AG10803 (cell line): ENCODE measurements around the gene SDCCAG8.

Experiments
- DNase-seq: peaks from one replicate; pipeline ENCODE4 v3.0.0; 2010; ENCODE audit warnings: low read depth
- H3K4me3 ChIP-seq: 2 replicates; pipeline ENCODE4 v1.5.1; 2011; ENCODE audit warnings: mild to moderate bottlenecking, low read length, control low read depth
- CTCF ChIP-seq: conservative IDR thresholded peaks from 2 replicates; pipeline ENCODE4 v1.5.1; 2011; ENCODE audit warnings: mild to moderate bottlenecking, low read length, control low read depth, inconsistent platforms

The SDCCAG8 gene

GRCh38 chr1:243449373-243449772 lies 193.5 kb downstream of the SDCCAG8 start:
- TF ChIP-seq CTCF, result no peak
- DNase-seq, result no peak
- H3K4me3 ChIP-seq, result no peak overlapping the region

DNA sequence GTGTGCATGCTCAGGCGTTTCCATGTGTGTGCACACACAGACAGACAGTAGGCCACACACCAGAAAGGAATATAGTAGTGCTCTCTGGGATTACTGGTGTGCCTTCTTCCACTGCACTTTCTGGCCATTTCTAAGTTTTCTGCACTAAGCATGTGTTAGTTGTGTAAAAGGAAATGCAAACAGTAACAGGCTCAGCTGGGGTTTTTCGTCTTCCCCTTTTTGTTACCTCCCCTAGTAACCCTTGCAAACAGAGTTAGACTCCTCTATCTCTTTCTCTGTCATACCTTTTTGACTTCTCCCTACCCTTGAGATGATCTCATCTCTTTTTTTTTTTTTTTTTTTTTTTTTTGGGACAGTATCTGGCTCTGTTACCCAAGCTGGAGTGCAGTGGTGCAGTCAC lies 196.3 kb downstream of the SDCCAG8 start:
- no peak overlapping the region for H3K4me3 ChIP-seq
- no peak for DNase-seq
- no peak for TF ChIP-seq CTCF

DNA sequence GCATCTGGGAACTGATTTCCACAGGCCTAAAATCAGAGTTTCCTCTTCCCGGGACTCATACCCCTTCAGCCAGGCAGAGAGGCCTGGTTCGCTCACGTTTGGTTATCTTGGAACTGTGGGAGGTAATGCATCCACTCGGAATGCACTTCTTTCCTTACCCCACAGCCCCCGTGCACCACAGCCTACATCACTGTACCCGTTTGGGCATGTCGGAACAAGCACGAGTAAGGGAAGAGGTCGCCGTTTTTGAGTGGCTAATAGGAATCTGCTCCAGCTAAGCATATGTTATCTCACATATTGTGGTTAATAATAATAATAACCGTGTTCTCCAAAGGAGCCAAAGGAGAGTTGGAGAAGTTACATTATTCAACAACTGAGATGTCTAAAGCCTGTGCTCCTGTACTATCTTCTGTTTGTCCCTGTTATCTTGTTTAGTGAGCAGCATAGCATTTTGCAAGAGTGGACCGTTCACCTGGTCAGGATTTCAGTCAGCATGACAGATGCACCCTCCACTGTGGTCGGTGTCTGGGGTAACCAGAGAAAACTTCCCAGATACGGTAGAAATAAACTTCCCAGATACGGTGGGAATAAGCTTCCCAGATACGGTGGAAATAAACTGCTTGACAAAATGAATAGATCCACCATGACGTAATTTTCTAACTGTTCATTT lies 198.6 kb downstream of the SDCCAG8 start:
- H3K4me3 ChIP-seq, result no peak overlapping the region
- no peak for DNase-seq
- TF ChIP-seq CTCF, result no peak

GRCh38 chr1:243455760-243456651 lies 200.2 kb downstream of the SDCCAG8 start:
- no peak for TF ChIP-seq CTCF
- DNase-seq, result no peak
- no peak overlapping the region for H3K4me3 ChIP-seq

- no peak for TF ChIP-seq CTCF
- no peak for DNase-seq
- no peak overlapping the region for H3K4me3 ChIP-seq
Measured at GRCh38 chr1:243457363-243457982, 201.6 kb downstream of the SDCCAG8 start.

DNA sequence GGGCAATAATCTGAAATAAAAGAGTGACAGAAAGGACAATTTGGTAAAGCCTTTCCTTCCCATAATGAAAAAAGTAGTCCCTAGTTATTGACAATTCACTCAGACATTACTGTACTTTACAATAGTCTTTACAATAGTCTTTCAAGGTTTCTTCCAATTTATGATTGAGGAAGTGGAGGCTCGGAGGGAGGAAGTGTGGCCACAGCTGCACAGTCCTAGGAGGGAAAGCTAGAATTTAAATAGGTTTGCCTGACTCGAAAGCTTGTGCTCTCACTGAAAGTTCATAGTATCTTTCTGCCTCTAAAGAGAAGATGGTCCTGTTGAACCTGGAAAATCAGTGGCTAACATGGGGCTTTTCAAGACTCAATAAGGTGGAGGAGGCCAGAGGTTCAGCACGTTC lies 203.2 kb downstream of the SDCCAG8 start:
- DNase-seq, result no peak
- H3K4me3 ChIP-seq, result no peak overlapping the region
- no peak for TF ChIP-seq CTCF
